A549 treated with AZD9567 at 1 μM for 4 hours (cell line): ENCODE data around the gene CXorf65. TPM values are rescaled to one million over a fixed set of nuclear protein-coding genes. Genes with fewer than 3 reads are reported as not detected.

Experiments used
- total RNA-seq: library from RNA; stranded (reverse); fragments of 200-300 nt; extraction: Qiagen RNA extraction; gene quantifications from 5 replicates; pipeline ENCODE4 v1.2.3, GENCODE V29; 2022; ENCODE audit not compliant: insufficient read depth

CXorf65 gene
- total RNA-seq, result not detected in 5 replicates

GRCh38 chrX:71106427-71106826 lies at the start of gene CXorf65:
TSS of gene CXorf65 (minus strand) at chrX:71106740. CDS start at chrX:71106556, 184 bp downstream.

GRCh38 chrX:71144651-71145050 lies 38.1 kb upstream of the CXorf65 start, which contains the start of gene NLGN3:
TSS of gene NLGN3 (plus strand) at chrX:71144841. CDS start at chrX:71147750, 2,909 bp downstream.

GRCh38 chrX:71118032-71118984 lies 11.8 kb upstream of the CXorf65 start, which contains the start of gene MED12:
TSS of gene MED12 (plus strand) at chrX:71118596. CDS start at chrX:71118755, 159 bp downstream.

GRCh38 chrX:71111141-71111843 lies 4.8 kb upstream of the CXorf65 start, which contains the start of gene IL2RG:
TSS of gene IL2RG (minus strand) at chrX:71111577. CDS start at chrX:71111539, 38 bp downstream.

GRCh38 chrX:71095555-71095980 lies 11.0 kb downstream of the CXorf65 start, which contains the start of gene FOXO4:
TSS of gene FOXO4 (plus strand) at chrX:71095851. CDS start at chrX:71096529, 678 bp downstream.

GRCh38 chrX:71068044-71068918 lies 38.3 kb downstream of the CXorf65 start, which contains the start of gene SNX12:
TSS of gene SNX12 (minus strand) at chrX:71068334. CDS start at chrX:71068306, 28 bp downstream.

Other genes starting within 250 kb of the CXorf65 start
- not detected in 5 replicates for gene TEX11, start 198.0 kb downstream of the CXorf65 start, total RNA-seq
- not detected in 5 replicates for gene SLC7A3, start 175.6 kb downstream of the CXorf65 start, total RNA-seq
- 69.5 to 82.9 TPM (median 70.4 TPM) in 5 replicates for gene SNX12, start 38.4 kb downstream of the CXorf65 start, total RNA-seq
- 1.1 to 2.5 TPM (median 1.2 TPM) in 5 replicates for gene FOXO4, start 10.9 kb downstream of the CXorf65 start, total RNA-seq
- gene IL2RG, start 4.8 kb upstream of the CXorf65 start, total RNA-seq, result 0.10 to 0.39 TPM (median 0.18 TPM) in 4 of 5 replicates, not detected in the other
- 8.3 to 14.2 TPM (median 10.5 TPM) in 5 replicates for gene MED12, start 11.9 kb upstream of the CXorf65 start, total RNA-seq
- gene NLGN3, start 38.1 kb upstream of the CXorf65 start, total RNA-seq, result 0.87 to 2.1 TPM (median 1.1 TPM) in 5 replicates
- 0.05 to 1.1 TPM (median 0.11 TPM) in 4 of 5 replicates, not detected in the other for gene GJB1, start 116.5 kb upstream of the CXorf65 start, total RNA-seq
- gene ZMYM3, start 147.4 kb upstream of the CXorf65 start, total RNA-seq, result 9.6 to 12.8 TPM (median 12.1 TPM) in 5 replicates
- 353 to 395 TPM (median 355 TPM) in 5 replicates for gene NONO, start 176.9 kb upstream of the CXorf65 start, total RNA-seq
- gene ITGB1BP2, start 195.0 kb upstream of the CXorf65 start, total RNA-seq, result 0.90 to 1.2 TPM (median 1.1 TPM) in 4 of 5 replicates, not detected in the other